GM04503 (cell line): ENCODE results near the gene KRT15.
"Not testable (repeated sequence)": the region's sequence is repeated elsewhere in the genome, so short reads cannot be mapped to it uniquely, and the experiment has no call there.

Experiments used
- DNase-seq: peaks from one replicate; pipeline ENCODE4 v3.0.0-alpha.2; 2012; ENCODE audit warnings: low read depth

KRT15 gene

GRCh38 chr17:41544491-41544892 is 25.8 kb upstream of the KRT15 start:
- no peak for DNase-seq

GRCh38 chr17:41542786-41543185 is 24.1 kb upstream of the KRT15 start:
- not testable (repeated sequence) for DNase-seq

GRCh38 chr17:41542357-41542756 is 23.7 kb upstream of the KRT15 start:
- no peak for DNase-seq

GRCh38 chr17:41540921-41541625 is 22.4 kb upstream of the KRT15 start:
- no peak for DNase-seq

GRCh38 chr17:41539979-41540701 is 21.4 kb upstream of the KRT15 start:
- no peak for DNase-seq

- no peak for DNase-seq
These were observed 20.4 kb upstream of the KRT15 start for GRCh38 chr17:41539071-41539492.

GRCh38 chr17:41538565-41538991 is 19.9 kb upstream of the KRT15 start:
- peak; percentile 19 for DNase-seq

GRCh38 chr17:41537990-41538389 is 19.3 kb upstream of the KRT15 start:
- DNase-seq = no peak

- no peak for DNase-seq
These were observed 18.9 kb upstream of the KRT15 start for GRCh38 chr17:41537614-41537954.

GRCh38 chr17:41536741-41537613 is 18.3 kb upstream of the KRT15 start:
- no peak for DNase-seq

GRCh38 chr17:41535764-41536481 is 17.2 kb upstream of the KRT15 start:
- DNase-seq = no peak

GRCh38 chr17:41534899-41535546 is 16.3 kb upstream of the KRT15 start:
- no peak for DNase-seq

GRCh38 chr17:41533613-41534012 is 14.9 kb upstream of the KRT15 start:
- no peak for DNase-seq

GRCh38 chr17:41532947-41533570 is 14.4 kb upstream of the KRT15 start:
- no peak for DNase-seq

GRCh38 chr17:41531993-41532392 is 13.3 kb upstream of the KRT15 start:
- no peak for DNase-seq

GRCh38 chr17:41530062-41531048 is 11.7 kb upstream of the KRT15 start:
- DNase-seq = peak; percentile 65

- no peak for DNase-seq
These were observed 10.8 kb upstream of the KRT15 start for GRCh38 chr17:41529491-41529915.

- DNase-seq = no peak
These were observed 10.3 kb upstream of the KRT15 start for GRCh38 chr17:41528959-41529353.
